Activated CD4-positive, CD25-positive, alpha-beta regulatory T cell treated with anti-CD3 and anti-CD28 coated beads, Interleukin-2, amount 50 U/mL, for 16 hours (primary cell): ENCODE measurements around the gene ADGRG3.

Source experiments
- DNase-seq: peaks from one replicate; pipeline ENCODE4 v3.0.0-alpha.2; 2020; ENCODE audit warnings: low read depth, low spot score

ADGRG3 gene

DNA sequence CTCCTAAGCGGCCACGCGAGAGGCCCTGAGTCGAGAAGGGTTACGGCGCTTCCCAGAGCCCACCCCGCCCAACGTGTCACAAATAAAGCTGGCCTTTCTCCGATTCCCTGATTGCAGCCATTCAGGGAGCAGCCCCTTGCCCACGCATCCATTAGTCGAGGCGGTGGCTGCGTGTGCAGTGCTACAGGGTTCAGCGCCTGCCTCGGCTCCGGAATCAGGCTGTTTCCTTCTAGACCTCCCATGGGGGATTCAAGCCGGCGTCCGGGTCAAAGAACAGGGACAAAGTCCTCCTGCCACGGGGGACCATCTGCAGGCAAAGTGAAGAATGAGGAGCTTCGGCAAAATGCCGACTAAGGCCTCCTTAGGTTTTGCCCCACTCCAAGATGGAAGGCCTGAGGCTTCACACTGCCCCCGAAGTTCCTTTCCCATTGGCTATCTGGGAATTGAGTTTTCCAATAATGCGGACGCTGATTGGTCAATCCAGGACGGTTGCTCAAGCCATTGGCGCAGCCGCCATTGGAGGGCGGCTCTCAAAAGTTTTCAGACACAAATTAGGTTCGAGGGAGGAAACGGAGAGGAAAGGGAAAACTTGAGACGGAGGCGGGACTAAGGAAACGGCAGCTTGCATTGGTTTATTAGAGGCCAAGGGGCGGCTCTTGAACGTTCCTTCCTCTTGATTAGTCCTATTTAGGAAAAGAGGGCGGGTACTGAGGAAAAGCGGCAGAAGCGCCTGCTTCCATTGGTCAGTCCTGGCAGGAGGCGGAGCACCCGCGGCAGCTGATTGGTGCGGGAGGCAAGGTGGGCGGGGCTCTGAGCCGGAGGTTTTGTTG is 67.0 kb downstream of the ADGRG3 start:
- peak; percentile 95 for DNase-seq

DNA sequence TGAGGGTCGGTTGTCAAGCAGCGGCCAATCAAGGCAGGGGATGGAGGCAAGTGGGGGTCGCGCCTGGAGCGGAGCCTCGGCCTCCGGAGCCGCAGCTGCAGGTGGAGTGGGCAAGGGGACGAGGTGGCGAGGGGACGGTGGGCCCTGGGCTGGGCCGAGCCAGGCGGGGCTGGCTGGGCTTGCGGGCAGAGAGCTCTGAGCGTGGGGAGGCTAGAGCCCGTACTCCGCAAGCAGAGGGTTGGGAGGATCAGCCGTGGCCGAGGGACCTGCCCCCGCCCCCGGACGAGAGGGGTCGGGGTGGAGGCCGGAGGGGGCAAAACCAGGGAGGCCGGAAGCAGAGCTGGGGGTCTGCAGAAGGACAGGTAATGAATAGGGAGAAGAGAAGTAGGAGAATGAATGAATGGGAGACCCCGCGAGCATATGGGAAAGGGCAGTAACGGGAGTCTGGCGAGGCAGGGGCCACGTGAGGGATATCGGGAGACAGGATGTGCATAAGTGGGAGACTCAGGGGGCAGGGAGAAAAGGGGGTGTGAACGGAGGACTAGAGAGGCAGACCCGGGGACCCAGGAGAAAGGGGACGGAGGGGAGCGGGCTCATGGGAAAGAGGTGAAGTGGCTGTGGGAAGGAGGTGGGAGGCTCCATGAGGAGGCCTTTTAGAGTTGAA is 67.8 kb downstream of the ADGRG3 start, which contains the start of gene KATNB1:
Gene KATNB1 (plus strand): TSS at position 16 of the 664 bp plus-strand sequence. CDS start 1,474 bp downstream, outside the sequence.
- DNase-seq, result no peak

- no peak for DNase-seq
These were observed 68.6 kb downstream of the ADGRG3 start for GRCh38 chr16:57736419-57737351.

- no peak for DNase-seq
These were observed 70.7 kb downstream of the ADGRG3 start for GRCh38 chr16:57738844-57739243.
